ENCODE measurements around the gene ADGB.

DNA sequence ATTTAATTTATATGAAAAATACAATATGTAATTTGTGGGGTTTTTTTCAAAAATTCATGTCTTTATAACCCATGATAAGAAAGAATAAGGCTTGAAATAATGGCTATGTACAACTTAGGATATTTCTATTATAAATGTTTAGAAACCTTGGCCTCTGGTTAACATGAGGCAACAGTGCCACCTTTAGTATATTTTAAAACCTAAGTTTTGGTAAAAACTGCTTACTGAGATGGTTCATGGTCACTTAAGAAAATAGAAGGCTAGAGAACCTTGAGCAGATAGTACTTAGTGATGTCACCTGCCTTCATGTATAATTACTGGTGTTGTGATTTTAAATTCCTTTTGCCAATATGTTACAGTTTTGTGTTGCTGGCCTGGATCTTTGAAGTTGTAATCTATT lies 176.4 kb downstream of the ADGB start:
- TF ChIP-seq CTCF (IDR thresholded peaks at IDR 0.05 in 4 of 5, conservative IDR thresholded peaks at IDR 0.05 in 1 of 5) (no peak), POLR2A (IDR thresholded peaks at IDR 0.05) (no peak)

Data from gastrocnemius medialis (tissue), 4 donors.